Stomach (tissue), 4 donors: ENCODE data around the gene PITX2.

Source experiments
- POLR2A ChIP-seq, 4 donors: fragments of 450-650 bp; IDR thresholded peaks; one replicate each; pipeline ENCODE4 v1.6.1; 2016; ENCODE audit warnings: antibody characterized with exemption in 4 of 4, control low read depth in 2 of 4, mild to moderate bottlenecking in 1 of 4, moderate library complexity in 1 of 4
- TF ChIP-seq, protein P1 (sequence below), 7 experiments: fragments of 450-650 bp in 4 of 7; fragments of 200-600 bp in 3 of 7; sonication (generic) in 3 of 7; IDR thresholded peaks; one replicate each; pipeline ENCODE4 v1.5.1; 2016 to 2019; ENCODE audit warnings: antibody characterized with exemption in 7 of 7, control low read depth in 2 of 7, mild to moderate bottlenecking in 1 of 7

- TF ChIP-seq, protein P1, sequence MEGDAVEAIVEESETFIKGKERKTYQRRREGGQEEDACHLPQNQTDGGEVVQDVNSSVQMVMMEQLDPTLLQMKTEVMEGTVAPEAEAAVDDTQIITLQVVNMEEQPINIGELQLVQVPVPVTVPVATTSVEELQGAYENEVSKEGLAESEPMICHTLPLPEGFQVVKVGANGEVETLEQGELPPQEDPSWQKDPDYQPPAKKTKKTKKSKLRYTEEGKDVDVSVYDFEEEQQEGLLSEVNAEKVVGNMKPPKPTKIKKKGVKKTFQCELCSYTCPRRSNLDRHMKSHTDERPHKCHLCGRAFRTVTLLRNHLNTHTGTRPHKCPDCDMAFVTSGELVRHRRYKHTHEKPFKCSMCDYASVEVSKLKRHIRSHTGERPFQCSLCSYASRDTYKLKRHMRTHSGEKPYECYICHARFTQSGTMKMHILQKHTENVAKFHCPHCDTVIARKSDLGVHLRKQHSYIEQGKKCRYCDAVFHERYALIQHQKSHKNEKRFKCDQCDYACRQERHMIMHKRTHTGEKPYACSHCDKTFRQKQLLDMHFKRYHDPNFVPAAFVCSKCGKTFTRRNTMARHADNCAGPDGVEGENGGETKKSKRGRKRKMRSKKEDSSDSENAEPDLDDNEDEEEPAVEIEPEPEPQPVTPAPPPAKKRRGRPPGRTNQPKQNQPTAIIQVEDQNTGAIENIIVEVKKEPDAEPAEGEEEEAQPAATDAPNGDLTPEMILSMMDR (IDR thresholded peaks at IDR 0.05), result no peak
- no peak for TF ChIP-seq POLR2A (IDR thresholded peaks at IDR 0.05)
Measured at GRCh38 chr4:110587666-110588285, 35.1 kb downstream of the PITX2 start.
